CD14-positive monocyte (primary cell): ENCODE measurements around the gene PLVAP. TPM values are rescaled to one million over a fixed set of nuclear protein-coding genes. Genes with fewer than 3 reads are reported as not detected.

Experiments used
- DNase-seq, 3 donors: peaks; one replicate each; pipeline ENCODE4 v3.0.0-alpha.2; 2011 to 2022
- H2AFZ ChIP-seq: 2 replicates; pipeline ENCODE4 v1.6.0; 2012; ENCODE audit warnings: mild to moderate bottlenecking, low read depth, low read length, inconsistent platforms; ENCODE audit not compliant: insufficient read depth, poor library complexity, severe bottlenecking
- H3K27ac ChIP-seq, 2 donors: 1 replicate in 1 of 2; 2 replicates in 1 of 2; pipeline ENCODE4 v1.5.1; 2012 to 2013; ENCODE audit warnings: low read length in 2 of 2, control low read depth in 1 of 2, inconsistent platforms in 1 of 2, low read depth in 1 of 2, mild to moderate bottlenecking in 1 of 2
- H3K27me3 ChIP-seq, 2 donors: one replicate each; pipeline versions ENCODE4 v1.6.0 to v1.6.1; 2011 to 2013; ENCODE audit warnings: low read length in 2 of 2; ENCODE audit not compliant: control insufficient read depth in 2 of 2, insufficient read depth in 2 of 2
- H3K36me3 ChIP-seq, 2 donors: replicated peaks in 1 of 2; 1 replicate in 1 of 2; 2 replicates in 1 of 2; pipeline versions ENCODE4 v1.5.1 to v1.6.1; 2012 to 2013; ENCODE audit warnings: low read length in 2 of 2, control low read depth in 1 of 2, inconsistent platforms in 1 of 2, mild to moderate bottlenecking in 1 of 2; ENCODE audit not compliant: insufficient read depth in 2 of 2, control insufficient read depth in 1 of 2
- H3K4me1 ChIP-seq, 2 donors: 1 replicate in 1 of 2; 2 replicates in 1 of 2; pipeline versions ENCODE4 v1.5.1 to v1.6.1; 2012 to 2013; ENCODE audit warnings: low read length in 2 of 2, control low read depth in 1 of 2, inconsistent platforms in 1 of 2, mild to moderate bottlenecking in 1 of 2, moderate library complexity in 1 of 2; ENCODE audit not compliant: insufficient read depth in 2 of 2, control insufficient read depth in 1 of 2
- H3K4me2 ChIP-seq: replicated peaks from 2 replicates; pipeline ENCODE3; 2012; ENCODE audit warnings: low read length, moderate library complexity, mild to moderate bottlenecking; ENCODE audit not compliant: poor library complexity, severe bottlenecking; ENCODE audit errors: extremely low read depth
- H3K4me3 ChIP-seq, 3 experiments: fragments of 200-600 bp in 1 of 3; sonication (generic) in 1 of 3; replicated peaks in 1 of 3; 1 replicate in 2 of 3; 2 replicates in 1 of 3; pipeline ENCODE4 v1.5.1; 2011 to 2013; ENCODE audit warnings: low read length in 3 of 3, mild to moderate bottlenecking in 3 of 3, control low read depth in 2 of 3, low read depth in 2 of 3, inconsistent platforms in 1 of 3, moderate library complexity in 1 of 3
- H3K79me2 ChIP-seq: 2 replicates; pipeline ENCODE4 v1.6.0; 2012; ENCODE audit warnings: mild to moderate bottlenecking, control low read depth, inconsistent platforms, low read length, moderate library complexity; ENCODE audit not compliant: insufficient read depth
- H3K9ac ChIP-seq: 2 replicates; pipeline ENCODE4 v1.6.0; 2017; ENCODE audit warnings: low read length, mild to moderate bottlenecking; ENCODE audit not compliant: insufficient read depth, poor library complexity, severe bottlenecking
- H3K9me3 ChIP-seq, 2 donors: replicated peaks in 1 of 2; 1 replicate in 1 of 2; 2 replicates in 1 of 2; pipeline versions ENCODE4 v1.5.1 to v1.6.1; 2012 to 2013; ENCODE audit warnings: low read length in 2 of 2, control low read depth in 1 of 2; ENCODE audit not compliant: control insufficient read depth in 1 of 2, insufficient read depth in 1 of 2
- H4K20me1 ChIP-seq: 2 replicates; pipeline ENCODE4 v1.6.0; 2012; ENCODE audit warnings: mild to moderate bottlenecking, low read length, control low read depth, moderate library complexity; ENCODE audit not compliant: insufficient read depth
- H3K27ac Mint-ChIP-seq, 7 donors: one replicate each; pipeline ENCODE4 v1.8.0; 2020; ENCODE audit warnings: mild to moderate bottlenecking in 7 of 7, mixed read lengths in 7 of 7, moderate library complexity in 6 of 7, inconsistent platforms in 2 of 7
- H3K27me3 Mint-ChIP-seq, 3 donors: one replicate each; pipeline ENCODE4 v1.8.0; 2021 to 2022; ENCODE audit warnings: low read depth in 3 of 3, mild to moderate bottlenecking in 3 of 3, mixed read lengths in 3 of 3, moderate library complexity in 3 of 3, inconsistent platforms in 1 of 3
- H3K36me3 Mint-ChIP-seq, 2 donors: one replicate each; pipeline ENCODE4 v1.8.0; 2020; ENCODE audit warnings: mixed read lengths in 2 of 2, inconsistent platforms in 1 of 2, mild to moderate bottlenecking in 1 of 2
- H3K4me1 Mint-ChIP-seq: one replicate; pipeline ENCODE4 v1.8.0; 2020; ENCODE audit warnings: mild to moderate bottlenecking, mixed read lengths
- H3K4me3 Mint-ChIP-seq, 2 donors: one replicate each; pipeline ENCODE4 v1.8.0; 2020; ENCODE audit warnings: mild to moderate bottlenecking in 2 of 2, mixed read lengths in 2 of 2, moderate library complexity in 1 of 2
- H3K9me3 Mint-ChIP-seq, 7 donors: one replicate each; pipeline ENCODE4 v1.8.0; 2020 to 2022; ENCODE audit warnings: mixed read lengths in 7 of 7, mild to moderate bottlenecking in 6 of 7, moderate library complexity in 6 of 7, inconsistent platforms in 2 of 7
- CTCF ChIP-seq: fragments of 200-600 bp; IDR thresholded peaks from one replicate; pipeline ENCODE4 v1.8.0; 2022; ENCODE audit warnings: antibody characterized with exemption, mild to moderate bottlenecking
- WGBS: methylation state at CpG from one replicate; pipeline ENCODE4 v1.1.5; 2013; ENCODE audit warnings: missing lambda C conversion rate; ENCODE audit not compliant: insufficient coverage; 5-methylcytosine and 5-hydroxymethylcytosine counted together
- intact Hi-C, 2 donors: fragments of 100-400 bp; cut with micrococcal nuclease; formaldehyde crosslinking; loops; one replicate each; pipeline versions ENCODE4 v1.15.0 to v1.15.1; 2023
- polyA plus RNA-seq, 3 donors: library from polyadenylated mRNA; depleted of rRNA in 1 of 3; unstranded in 2 of 3; stranded (reverse) in 1 of 3; fragments of 300-500 nt in 2 of 3; fragments of >200 nt in 1 of 3; fragmentation: Illumina TruSeq in 2 of 3; gene quantifications; 1 replicate in 2 of 3; 2 replicates in 1 of 3; pipeline ENCODE4 v1.2.3, GENCODE V29; 2012 to 2021

Gene PLVAP
- polyA plus RNA-seq, 3 donors = 0.08 to 0.81 TPM; not detected in 1

- H3K27ac Mint-ChIP-seq = peak overlapping the region; percentile 50 to 96 (median 87)
- peaks cover 44% of the 10 kb centered on the region for H3K4me1 Mint-ChIP-seq
- H3K9me3 ChIP-seq = no peaks in the 10 kb centered on the region
- no peak for DNase-seq
- H3K36me3 ChIP-seq = peaks cover 16 to 28% of the 10 kb centered on the region in 2 donors
- peaks cover 65% of the 10 kb centered on the region for H3K79me2 ChIP-seq
- H3K9ac ChIP-seq = peak overlapping the region; percentile 85
- H3K36me3 Mint-ChIP-seq = peaks cover 19 to 41% of the 10 kb centered on the region in 2 donors
- H3K4me2 ChIP-seq = peak overlapping the region; percentile 98
- no peak for TF ChIP-seq CTCF
- 21% methylated on average over 5 of the region's 6 CpGs for WGBS
- H3K4me3 Mint-ChIP-seq = peak overlapping the region; percentile 90 to 94
- peak overlapping the region in 1 of 2 donors; percentile 92 for H3K27ac ChIP-seq
- H3K4me1 ChIP-seq = peaks cover 39 to 50% of the 10 kb centered on the region in 2 donors
- no peaks in the 10 kb centered on the region for H3K27me3 ChIP-seq
- peaks cover 0 to 3% (median 0%) of the 10 kb centered on the region in 7 donors for H3K9me3 Mint-ChIP-seq
- peak overlapping the region; percentile 67 to 93 (median 67) for H3K4me3 ChIP-seq
- H2AFZ ChIP-seq = no peak overlapping the region
- H4K20me1 ChIP-seq = peaks cover 31% of the 10 kb centered on the region
- H3K27me3 Mint-ChIP-seq = peaks cover 0 to 1% (median 0%) of the 10 kb centered on the region in 3 donors
- intact Hi-C loops = loop anchor here in 1 of 2 donors (2.0 kb wide), 1 partner anchor 15 kb away; no protein-coding TSS in a partner anchor
Observed at GRCh38 chr19:17404015-17404414, 26.9 kb upstream of the PLVAP start.

- H3K4me1 Mint-ChIP-seq = peaks cover 42% of the 10 kb centered on the region
- whole genome bisulfite sequencing = 74% methylated on average over 20 of the region's 36 CpGs
Observed at GRCh38 chr19:17402982-17403855, 26.1 kb upstream of the PLVAP start.

More at GRCh38 chr19:17402982-17403855, 26.1 kb upstream of the PLVAP start:
- peak overlapping the region in 4 of 7 donors; percentile 35 to 69 (median 54) for H3K27ac Mint-ChIP-seq
- intact Hi-C loops = no loop called here
- Histone ChIP-seq H3K36me3 (peaks cover 23 to 36% of the 10 kb centered on the region in 2 donors), H3K9ac (peak overlapping the region; percentile 85), H3K27ac (no peak overlapping the region), H3K9me3 (no peaks in the 10 kb centered on the region), H3K79me2 (peaks cover 59% of the 10 kb centered on the region), H4K20me1 (peaks cover 31% of the 10 kb centered on the region), H3K27me3 (no peaks in the 10 kb centered on the region), H3K4me3 (peak overlapping the region in 1 of 3 experiments; percentile 93), H3K4me2 (peak overlapping the region; percentile 98), H2AFZ (no peak overlapping the region), H3K4me1 (peaks cover 39 to 50% of the 10 kb centered on the region in 2 donors)
- DNase-seq = peak in 1 of 3 donors; percentile 36
- H3K27me3 Mint-ChIP-seq = peaks cover 0 to 1% (median 0%) of the 10 kb centered on the region in 3 donors
- peaks cover 22 to 49% of the 10 kb centered on the region in 2 donors for H3K36me3 Mint-ChIP-seq
- no peak for TF ChIP-seq CTCF
- H3K9me3 Mint-ChIP-seq = peaks cover 0 to 3% (median 0%) of the 10 kb centered on the region in 7 donors
- peak overlapping the region; percentile 90 to 94 for H3K4me3 Mint-ChIP-seq
